Measurements from ENCODE around the gene PDE6G.

PDE6G gene

DNA sequence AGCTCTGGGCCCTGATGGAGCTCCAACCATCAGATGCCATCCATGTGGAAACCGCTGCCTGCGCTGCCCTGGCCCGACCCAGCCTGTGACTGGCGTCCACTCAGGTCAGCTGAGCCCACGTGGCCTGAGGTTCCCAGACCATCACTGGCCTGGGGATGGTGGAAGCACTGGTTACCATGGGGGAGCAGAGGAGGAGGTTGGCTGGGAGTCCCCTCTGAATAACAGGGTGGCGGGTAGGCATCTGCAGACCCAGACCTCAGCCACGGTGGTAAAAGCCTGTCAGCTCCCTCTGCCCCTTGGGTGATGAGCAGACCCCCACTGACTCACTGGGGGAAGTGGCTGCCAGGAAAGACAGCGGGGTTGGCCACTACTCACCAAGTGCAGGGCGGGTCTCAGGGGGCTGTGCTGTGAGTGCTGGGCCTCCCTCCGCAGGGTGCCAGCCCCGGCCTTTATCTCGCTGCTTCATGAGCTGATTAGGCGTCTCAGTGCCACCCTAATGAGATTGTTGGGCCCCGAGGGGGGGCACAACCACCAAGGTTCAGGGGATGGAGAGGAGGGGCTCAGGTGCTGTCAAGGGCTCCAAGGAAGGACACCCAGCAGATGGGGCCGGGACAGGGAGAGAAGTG lies at the start of gene PDE6G:
Gene PDE6G, minus strand, starts transcription at position 425 of the 626 bp plus-strand sequence. CDS start 3,237 bp downstream, outside the sequence.
- DNase-seq (ENCODE audit: low read depth in 3 of 3): no peak

DNA sequence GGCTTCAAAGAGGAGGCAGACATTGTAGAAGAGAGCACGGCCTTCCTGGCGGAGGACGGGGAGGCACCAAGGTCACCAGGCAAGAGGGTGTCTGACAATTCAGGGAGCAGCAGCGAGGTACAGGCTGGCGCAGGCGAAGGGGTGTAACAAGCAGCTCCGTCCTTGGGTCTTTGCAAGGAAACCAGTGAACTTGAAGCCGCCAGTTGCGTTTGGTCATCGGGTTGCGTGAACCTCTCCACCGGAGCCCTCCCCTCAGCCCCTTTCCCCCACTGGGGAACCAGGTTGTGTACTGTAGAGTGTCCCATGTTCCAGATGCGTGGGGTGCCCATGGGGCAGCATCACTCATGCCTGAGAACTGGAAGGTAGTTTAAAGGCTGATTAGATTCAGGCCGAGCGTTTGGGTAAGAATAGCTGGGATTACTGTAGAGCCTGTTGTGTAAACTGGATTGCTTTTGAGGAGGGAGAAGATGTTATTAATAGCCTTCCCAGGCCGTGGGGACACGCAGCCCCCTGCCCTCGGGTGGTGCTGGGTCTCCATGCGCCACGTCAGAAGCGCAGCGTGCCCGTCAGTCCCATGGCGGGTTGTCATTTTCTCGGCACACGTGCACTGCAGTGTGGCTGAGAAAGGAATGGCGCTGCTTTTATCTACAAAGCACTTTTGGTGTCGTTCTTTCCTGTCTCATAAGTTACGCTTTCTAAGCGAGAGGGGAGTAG lies 49.3 kb upstream of the PDE6G start:
- no peak for DNase-seq (ENCODE audit: low read depth in 3 of 3)

DNA sequence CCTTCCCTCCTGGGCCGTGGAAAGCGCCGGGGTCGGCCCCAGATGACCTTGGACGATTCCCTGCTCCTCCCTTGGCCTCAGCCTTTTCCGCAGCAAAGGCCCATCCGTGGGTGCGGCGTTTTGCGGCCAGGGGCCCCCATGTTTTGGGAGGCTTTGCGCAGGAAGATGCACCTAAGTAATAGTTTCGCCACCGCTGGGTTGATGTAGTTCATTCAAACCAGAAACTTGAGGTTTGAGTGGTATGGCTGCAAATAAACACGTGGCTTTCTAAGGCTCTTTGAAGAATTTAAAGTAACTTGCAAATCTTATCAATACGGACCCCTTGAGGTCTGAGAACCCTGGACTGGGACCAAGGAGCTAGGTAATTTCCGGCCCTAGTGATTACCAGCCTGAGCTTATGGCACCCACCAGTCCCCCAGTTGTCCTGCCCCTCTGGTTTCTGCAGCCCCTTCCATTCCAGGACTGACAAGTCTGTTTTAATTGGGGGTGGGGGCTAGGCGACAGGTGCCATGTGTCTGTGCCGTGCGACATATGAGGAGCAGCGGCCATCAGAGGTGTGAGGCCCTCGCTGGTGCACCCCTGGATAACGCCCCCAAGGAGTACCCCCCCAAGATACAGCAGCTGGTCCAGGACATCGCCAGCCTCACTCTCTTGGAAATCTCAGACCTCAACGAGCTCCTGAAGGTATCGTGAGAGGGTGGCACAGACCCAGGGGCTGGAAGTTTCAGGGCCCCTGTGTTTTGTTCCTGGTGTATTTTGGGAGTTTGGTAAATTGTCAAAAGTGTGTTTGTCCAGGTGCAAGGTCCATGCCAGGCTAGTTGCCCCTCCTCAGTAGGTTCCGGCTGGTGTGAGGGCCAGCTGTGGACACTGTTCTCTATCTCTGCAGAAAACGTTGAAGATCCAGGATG lies 47.7 kb upstream of the PDE6G start:
- no peak for DNase-seq (ENCODE audit: low read depth in 3 of 3)

DNA sequence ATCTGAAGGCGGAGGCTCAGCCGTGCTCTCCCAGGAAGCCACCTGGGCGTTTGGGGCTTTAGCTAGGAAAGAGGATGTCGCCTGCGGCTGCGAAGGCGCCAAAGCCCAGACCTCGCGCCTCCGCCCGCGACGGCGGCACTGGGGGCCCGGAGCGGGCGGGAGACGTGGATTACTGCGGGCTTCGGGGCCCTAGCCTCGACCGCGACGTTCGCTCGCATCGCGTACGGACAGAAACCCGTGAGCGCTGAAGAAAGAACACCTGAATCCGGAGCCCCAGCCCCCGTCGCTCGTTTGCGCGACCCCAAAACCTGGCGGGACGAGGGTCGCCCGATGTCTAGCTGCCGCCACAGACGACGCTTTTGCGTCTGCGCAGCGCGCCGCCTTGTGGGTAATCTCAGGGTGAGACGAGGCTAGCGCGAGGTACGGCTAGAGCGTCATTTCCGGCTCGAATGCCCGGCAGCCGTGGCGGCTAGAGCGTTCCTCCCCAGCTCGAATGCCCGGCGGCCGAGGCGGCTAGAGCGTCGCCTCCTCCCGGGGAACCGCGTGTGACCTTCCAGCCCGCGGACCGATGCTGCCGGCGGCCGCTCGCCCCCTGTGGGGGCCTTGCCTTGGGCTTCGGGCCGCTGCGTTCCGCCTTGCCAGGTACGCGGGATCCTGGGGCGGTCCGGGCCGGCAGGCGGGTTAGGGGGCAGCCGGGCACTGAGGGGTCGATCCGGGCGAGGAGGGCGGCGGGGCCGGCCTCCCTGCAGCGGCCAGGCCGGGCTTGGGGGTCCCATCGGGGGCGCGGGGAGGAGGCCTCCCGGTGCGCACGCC lies 46.8 kb upstream of the PDE6G start, which contains the start of gene MRPL12:
Gene MRPL12, plus strand, starts transcription at position 434 of the 813 bp plus-strand sequence. Its CDS starts 135 bp downstream, at position 569.
- peak; percentile 84 to 88 (median 86) for DNase-seq (ENCODE audit: low read depth in 3 of 3)

DNA sequence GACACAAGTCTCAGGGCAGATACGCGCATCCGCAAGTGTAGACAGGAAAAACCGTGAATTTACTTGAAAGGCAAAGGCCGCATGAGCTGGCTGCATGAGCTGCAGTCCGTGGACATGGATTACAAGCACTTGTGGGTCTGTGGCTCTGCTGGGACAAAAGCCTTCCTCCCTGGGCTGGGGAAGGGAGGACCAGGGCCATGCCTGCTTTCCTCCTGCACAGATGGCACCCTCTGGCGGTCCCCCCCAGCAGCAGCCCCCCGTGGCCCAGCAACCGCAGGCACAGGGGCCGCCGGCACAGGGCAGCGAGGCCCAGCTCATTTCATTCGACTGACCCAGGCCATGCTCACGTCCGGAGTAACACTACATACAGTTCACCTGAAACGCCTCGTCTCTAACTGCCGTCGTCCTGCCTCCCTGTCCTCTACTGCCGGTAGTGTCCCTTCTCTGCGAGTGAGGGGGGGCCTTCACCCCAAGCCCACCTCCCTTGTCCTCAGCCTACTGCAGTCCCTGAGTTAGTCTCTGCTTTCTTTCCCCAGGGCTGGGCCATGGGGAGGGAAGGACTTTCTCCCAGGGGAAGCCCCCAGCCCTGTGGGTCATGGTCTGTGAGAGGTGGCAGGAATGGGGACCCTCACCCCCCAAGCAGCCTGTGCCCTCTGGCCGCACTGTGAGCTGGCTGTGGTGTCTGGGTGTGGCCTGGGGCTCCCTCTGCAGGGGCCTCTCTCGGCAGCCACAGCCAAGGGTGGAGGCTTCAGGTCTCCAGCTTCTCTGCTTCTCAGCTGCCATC lies 45.1 kb upstream of the PDE6G start:
- DNase-seq (ENCODE audit: low read depth in 3 of 3): no peak

DNA sequence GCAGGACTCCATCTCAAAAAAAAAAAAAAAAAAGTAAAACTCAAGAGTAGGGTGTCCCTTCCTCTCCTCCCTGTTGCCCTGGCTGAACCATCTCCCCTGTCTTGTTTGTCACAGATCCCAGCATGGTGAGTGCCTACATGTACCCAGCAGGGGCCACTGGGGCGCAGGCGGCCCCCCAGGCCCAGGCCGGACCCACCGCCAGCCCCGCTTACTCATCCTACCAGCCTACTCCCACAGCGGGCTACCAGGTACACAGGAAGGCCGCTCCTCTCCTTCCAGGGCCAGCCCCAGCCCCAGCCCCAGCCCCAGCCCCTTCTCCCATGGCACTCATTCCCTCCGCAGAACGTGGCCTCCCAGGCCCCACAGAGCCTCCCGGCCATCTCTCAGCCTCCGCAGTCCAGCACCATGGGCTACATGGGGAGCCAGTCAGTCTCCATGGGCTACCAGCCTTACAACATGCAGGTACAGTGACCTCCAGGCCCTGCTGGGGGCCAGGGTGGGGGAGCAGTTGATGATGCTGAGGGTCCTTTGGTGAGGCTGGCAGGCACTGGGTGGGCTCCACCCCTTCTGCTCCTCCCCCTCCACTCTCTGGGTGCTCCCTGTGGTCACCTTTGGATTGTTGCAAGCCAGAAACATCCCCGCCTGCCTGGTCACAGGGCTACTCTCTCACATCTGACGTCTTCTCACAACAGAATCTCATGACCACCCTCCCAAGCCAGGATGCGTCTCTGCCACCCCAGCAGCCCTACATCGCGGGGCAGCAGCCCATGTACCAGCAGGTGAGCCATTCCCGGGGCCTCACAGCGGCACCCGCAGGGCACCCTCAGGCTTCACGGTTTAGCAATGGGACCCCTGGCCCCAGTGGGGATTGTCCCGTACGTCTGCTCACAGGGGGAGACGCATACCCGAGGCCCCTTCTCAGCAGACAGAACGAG lies 44.3 kb upstream of the PDE6G start:
- no peak for DNase-seq (ENCODE audit: low read depth in 3 of 3)

DNA sequence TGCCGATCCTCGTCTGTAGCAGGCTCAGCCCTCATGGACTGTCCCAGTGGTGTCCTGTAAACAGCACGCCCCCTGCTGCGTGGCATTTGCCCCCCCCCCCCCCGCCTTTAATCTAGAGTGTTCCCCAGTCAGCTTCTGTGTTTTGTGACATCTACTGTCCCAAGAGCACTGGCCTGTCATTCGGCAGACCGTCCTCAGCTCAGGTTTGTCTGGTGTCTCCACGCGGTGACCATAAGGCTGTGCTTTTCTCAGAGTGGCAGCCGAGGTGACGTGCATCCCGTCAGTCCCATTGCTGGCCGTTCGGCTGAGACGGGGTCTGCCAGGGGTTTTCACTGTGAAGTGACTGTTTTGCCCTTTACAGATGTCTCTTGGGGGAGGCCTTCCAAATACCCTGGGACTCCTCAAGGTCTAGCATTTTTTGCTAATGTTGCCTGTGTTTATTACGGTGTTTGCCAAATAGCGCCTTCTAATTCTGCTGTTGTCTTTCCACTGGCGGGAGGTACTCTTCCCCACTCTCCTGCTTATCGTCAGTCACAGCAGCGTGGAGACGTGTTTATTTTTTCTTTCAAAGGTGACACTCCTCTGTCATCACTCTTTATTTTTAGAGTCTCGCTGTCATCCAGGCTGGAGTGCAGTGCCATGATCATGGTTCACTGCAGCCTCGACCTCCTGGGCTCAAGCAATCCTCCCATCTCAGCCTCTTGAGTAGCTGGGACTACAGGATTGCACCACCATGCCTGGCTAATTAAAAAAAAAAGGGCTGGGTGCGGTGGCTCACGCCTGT lies 41.1 kb upstream of the PDE6G start:
- no peak for DNase-seq (ENCODE audit: low read depth in 3 of 3)

DNA sequence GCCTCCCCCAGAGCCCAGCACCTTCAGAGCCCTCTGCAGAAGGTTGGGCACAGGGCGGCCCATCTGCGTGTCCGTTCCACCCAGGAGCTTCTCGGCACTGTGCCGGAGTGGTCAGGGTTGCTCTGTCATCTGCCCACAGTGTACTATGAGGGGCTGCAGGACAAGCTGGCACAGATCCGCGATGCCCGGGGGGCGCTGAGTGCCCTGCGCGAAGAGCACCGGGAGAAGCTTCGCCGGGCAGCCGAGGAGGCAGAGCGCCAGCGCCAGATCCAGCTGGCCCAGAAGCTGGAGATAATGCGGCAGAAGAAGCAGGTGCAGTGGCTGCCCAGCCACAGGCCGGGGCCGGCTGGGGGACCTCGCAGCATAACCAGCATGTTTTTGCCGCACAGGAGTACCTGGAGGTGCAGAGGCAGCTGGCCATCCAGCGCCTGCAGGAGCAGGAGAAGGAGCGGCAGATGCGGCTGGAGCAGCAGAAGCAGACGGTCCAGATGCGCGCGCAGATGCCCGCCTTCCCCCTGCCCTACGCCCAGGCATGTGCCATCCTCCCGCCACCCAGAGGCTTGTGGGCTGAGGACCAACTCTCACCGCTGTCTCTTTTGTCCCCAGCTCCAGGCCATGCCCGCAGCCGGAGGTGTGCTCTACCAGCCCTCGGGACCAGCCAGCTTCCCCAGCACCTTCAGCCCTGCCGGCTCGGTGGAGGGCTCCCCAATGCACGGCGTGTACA lies 40.0 kb upstream of the PDE6G start:
- DNase-seq (ENCODE audit: low read depth in 3 of 3): no peak

DNA sequence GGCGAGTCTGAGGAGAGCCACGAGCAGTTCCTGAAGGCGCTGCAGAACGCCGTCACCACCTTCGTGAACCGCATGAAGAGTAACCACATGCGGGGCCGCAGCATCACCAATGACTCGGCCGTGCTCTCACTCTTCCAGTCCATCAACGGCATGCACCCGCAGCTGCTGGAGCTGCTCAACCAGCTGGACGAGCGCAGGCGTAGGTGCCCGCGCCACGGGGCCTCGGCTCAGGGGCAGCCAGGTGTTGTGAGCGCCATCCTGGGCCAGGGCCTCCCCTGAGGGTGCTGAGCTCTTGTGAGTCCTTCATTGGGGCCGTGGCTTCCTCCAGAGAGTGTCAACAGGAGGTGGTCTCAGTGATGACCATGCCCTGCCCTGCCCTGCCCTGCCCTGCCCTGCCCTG lies 39.5 kb upstream of the PDE6G start:
- DNase-seq (ENCODE audit: low read depth in 3 of 3): no peak

DNA sequence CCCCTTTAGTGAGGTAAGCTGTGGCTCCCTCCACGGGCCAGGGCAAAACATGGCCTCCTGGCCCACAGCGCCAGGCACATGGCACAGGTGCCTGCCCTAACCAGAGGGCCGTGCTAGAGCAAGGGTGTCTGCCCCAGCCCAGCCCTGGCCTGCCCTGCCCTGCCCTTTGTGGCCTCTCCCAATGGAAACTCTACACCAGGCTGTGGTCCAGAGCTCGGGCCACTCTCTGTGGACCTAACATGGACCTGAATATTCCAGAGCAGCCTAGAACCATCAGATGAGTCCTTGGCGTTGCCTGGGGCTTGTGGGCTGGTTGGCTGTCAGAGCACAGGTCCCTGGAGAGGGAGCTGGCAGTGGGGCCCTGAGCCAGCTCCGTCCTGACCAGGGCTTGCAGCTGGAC lies 38.9 kb upstream of the PDE6G start:
- no peak for DNase-seq (ENCODE audit: low read depth in 3 of 3)

DNA sequence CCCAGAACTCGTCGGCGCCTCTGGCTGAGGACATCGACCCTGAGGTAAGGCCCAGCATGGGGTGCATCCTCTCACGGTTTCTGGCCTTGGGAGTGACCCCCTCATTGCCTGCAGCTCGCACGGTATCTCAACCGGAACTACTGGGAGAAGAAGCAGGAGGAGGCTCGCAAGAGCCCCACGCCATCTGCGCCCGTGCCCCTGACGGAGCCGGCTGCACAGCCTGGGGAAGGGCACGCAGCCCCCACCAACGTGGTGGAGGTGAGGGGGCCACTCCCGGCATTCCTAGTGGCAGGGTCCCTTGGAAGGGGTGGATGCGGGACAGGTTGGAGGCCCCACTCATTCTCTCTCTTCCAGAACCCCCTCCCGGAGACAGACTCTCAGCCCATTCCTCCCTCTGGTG lies 38.5 kb upstream of the PDE6G start:
- DNase-seq (ENCODE audit: low read depth in 3 of 3): no peak

DNA sequence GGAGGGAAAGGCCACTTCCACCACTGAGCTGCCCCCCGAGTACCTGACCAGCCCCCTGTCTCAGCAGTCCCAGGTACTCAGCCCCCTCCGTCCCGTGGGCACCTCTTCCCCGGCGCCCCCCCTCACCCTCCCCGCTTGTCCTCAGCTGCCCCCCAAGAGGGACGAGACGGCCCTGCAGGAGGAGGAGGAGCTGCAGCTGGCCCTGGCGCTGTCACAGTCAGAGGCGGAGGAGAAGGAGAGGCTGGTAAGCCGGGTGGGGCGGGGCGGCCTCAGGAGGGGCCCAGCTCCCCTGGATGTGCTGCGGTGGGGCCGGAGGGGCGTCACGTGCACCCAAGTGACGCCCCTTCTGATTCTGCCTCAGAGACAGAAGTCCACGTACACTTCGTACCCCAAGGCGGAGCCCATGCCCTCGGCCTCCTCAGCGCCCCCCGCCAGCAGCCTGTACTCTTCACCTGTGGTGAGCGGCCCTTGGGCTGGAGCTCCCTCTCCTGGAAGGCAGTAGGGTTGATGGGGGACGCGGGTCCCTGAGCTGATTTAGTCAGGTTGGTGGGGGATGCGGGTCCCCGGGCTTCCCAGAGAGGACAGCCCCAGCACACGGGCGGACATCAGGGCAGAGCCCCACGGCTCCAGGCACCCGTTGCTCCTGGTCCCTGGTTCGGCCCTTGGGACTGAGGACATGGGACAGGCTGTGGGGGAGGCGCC lies 37.3 kb upstream of the PDE6G start:
- no peak for DNase-seq (ENCODE audit: low read depth in 3 of 3)

DNA sequence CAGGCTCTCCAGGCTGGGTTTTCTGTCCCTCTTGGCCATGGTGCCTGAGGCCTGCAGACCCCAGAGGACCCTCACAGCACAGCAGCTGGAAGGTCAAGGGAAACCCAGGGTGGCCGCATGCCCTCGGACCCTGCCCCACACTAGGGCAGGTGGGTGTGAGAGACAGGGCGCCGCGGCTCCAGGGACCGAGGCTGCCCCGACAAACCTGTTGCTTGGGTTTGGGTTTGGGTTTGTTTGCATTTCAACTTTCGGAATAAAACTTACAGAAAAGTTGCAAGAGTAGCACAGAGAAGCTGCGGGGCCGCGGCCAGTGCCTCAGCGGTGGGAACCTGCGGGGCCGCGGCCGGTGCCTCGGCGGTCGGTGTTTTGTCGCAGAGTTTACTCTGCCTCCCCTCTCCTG lies 35.3 kb upstream of the PDE6G start:
- no peak for DNase-seq (ENCODE audit: low read depth in 3 of 3)

DNA sequence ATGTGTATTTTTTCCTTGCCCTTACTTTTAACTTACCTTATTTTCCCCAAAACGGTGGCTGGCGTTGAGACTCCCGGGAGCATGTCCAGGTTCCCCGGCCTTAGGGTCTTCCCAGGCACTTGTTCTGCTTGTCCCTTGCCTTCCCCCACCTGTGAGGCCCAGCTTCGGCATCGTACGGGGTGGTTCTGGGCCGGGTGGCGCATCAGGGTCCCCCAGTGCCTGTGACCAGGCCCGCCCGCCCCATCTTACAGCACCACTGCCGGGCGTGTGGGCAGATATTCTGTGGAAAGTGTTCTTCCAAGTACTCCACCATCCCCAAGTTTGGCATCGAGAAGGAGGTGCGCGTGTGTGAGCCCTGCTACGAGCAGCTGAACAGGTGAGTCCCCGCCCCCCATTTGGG lies 34.9 kb upstream of the PDE6G start:
- DNase-seq (ENCODE audit: low read depth in 3 of 3): no peak

DNA sequence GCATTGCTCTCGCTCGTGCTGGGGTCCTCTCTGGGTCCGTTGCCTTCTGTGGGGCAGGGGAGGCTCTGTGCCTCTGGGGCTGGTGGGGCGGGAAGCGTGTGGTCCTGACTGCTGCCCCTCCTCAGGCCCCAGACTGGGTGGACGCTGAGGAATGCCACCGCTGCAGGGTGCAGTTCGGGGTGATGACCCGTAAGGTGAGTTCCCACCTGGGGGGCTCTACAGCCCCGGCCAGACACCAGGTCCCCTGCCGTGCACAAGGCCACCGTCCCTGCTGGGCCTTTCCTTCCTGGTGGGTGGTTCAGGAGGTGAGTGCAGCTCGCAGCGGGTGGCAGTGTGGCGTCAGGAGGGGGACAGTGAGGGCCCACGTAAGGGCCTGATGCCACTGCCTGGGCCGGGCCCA lies 34.2 kb upstream of the PDE6G start:
- DNase-seq (ENCODE audit: low read depth in 3 of 3): no peak

DNA sequence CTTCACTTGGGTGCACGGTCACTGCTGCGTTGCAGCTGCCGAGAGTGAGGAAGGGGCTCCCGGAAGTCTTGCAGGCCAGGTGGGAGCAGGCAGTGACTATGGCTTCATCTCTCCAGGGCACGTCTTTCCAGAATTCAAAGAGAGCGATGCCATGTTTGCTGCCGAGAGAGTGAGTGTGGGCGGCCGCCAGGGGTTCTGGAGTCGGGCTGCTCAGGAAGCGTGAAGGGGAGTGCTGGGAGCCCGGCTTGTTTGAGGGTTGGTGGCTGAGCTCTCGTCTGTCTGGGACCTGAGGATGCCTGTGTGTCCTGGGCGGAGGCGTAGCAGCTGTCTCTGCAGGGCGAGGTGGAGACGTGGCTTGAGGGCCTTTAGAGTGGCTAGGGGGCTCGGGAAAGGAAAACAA lies 33.7 kb upstream of the PDE6G start:
- DNase-seq (ENCODE audit: low read depth in 3 of 3): no peak

DNA sequence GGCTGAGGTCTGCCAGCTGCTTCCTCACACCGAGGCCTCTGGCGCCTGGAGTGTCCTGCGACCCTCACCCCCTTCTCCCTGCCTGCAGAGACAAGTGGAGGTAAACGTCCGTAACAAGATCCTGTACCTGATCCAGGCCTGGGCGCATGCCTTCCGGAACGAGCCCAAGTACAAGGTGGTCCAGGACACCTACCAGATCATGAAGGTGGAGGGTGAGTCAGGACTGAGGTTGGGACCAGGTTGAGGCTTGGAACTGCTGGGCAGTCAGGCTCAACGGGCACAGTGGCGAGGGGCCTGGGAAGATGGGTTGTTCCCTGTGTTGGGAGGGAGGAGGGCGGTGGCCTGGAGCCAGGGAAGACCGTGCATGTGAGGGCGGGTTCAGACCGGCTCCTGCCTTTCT lies 32.3 kb upstream of the PDE6G start:
- DNase-seq (ENCODE audit: low read depth in 3 of 3): no peak

Measured in stimulated activated CD4-positive, alpha-beta T cell treated with anti-CD3 and anti-CD28 coated beads, TNF-alpha, amount 100 ng/mL, for 24 hours (primary cell).